ENCODE measurements around the gene PPP1R9A.
"Not testable (repeated sequence)": the region's sequence is repeated elsewhere in the genome, so short reads cannot be mapped to it uniquely, and the experiment has no call there.

Gene PPP1R9A

GRCh38 chr7:94975336-94975735 is 67.9 kb downstream of the PPP1R9A start:
- no peak for DNase-seq (ENCODE audit: low spot score)

- no peak for DNase-seq (ENCODE audit: low spot score)
Observed at GRCh38 chr7:94980418-94981142, 73.2 kb downstream of the PPP1R9A start.

- DNase-seq (ENCODE audit: low spot score): no peak
Observed at GRCh38 chr7:94995921-94996320, 88.5 kb downstream of the PPP1R9A start.

GRCh38 chr7:94996369-94996768 is 89.0 kb downstream of the PPP1R9A start:
- DNase-seq (ENCODE audit: low spot score): no peak

DNA sequence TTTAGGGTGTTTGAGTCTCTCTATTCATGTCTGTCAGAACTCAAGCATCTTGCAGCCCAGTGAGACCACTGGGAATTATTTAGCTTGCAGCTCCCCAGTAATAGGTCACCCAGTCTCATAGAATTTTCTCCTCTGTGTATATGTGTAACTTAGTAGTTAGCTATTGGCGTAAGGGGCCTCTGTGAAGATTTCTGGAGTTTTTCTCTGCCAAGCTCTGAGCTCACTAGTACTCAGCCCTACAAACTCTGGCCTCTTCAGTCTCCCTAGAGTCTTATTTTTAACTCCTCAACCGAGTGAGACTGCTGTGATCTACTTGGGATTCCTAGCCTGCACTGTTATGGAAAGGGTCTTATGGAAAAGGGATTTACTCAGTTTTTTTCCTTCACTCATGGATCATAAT is 90.2 kb downstream of the PPP1R9A start:
- DNase-seq (ENCODE audit: low spot score): no peak

GRCh38 chr7:94998266-94999068 is 91.1 kb downstream of the PPP1R9A start:
- no peak for DNase-seq (ENCODE audit: low spot score)

GRCh38 chr7:94999069-94999351 is 91.6 kb downstream of the PPP1R9A start:
- no peak for DNase-seq (ENCODE audit: low spot score)

DNA sequence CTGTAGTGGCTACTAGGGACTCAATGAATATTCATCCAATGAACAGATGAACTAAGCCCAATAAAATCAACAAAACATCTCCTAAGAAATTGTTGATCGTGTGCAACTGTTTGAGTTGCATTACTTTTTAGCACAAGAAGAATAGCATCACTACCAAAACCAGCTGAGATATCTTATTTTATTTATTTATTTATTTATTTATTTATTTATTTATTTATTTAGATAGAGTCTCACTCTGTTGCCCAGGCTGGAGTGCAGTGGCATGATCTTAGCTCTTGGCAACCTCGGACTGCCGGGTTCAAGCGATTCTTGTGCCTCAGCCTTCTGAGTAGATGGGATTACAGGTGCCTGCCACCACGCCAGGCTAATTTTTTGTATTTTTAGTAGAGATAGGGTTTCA is 92.2 kb downstream of the PPP1R9A start:
- not testable (repeated sequence) for DNase-seq (ENCODE audit: low spot score)

GRCh38 chr7:95001258-95001657 is 93.9 kb downstream of the PPP1R9A start:
- DNase-seq (ENCODE audit: low spot score): no peak

- no peak for DNase-seq (ENCODE audit: low spot score)
Observed at GRCh38 chr7:95001815-95002561, 94.6 kb downstream of the PPP1R9A start.

DNA sequence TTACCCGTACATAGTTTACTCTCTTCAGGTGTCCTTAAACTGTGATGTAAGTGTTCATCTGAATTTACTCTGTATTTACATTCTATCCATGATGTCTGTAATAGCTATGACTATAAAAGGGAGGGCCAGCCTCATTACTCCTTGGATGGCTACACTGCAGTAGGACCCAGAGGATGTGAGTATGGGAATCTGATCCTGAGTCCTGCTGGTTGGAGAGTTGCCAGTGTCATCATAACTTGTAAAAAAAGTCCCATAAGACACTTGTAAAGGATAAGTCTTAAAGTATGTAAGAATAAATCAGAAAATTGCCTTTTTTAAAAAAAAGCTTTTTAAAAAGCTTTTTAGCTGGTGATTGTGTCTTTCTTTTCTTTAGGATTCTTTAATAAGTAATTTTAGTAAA is 95.4 kb downstream of the PPP1R9A start:
- DNase-seq (ENCODE audit: low spot score): no peak

- no peak for DNase-seq (ENCODE audit: low spot score)
Observed at GRCh38 chr7:95004618-95005247, 97.3 kb downstream of the PPP1R9A start.

DNA sequence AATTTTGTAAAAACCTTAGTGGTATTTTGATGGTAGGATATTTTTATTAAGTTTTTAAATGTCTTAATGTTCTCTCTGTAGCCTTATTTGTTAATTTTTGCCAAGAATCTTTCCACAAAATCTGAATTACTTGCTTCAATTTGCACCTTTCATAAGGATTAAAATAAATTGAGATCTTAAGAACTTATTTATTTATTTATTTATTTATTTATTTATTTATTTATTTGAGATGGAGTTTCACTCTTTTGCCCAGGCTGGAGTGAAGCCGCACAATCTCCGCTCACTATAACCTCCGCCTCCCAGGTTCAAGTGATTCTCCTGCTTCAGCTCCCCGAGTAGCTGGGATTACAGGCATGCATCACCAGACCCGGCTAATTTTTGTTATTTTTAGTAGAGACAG is 98.6 kb downstream of the PPP1R9A start:
- no peak for DNase-seq (ENCODE audit: low spot score)

- DNase-seq (ENCODE audit: low spot score): not testable (repeated sequence)
Observed at GRCh38 chr7:95008773-95009172, 101.4 kb downstream of the PPP1R9A start.

DNA sequence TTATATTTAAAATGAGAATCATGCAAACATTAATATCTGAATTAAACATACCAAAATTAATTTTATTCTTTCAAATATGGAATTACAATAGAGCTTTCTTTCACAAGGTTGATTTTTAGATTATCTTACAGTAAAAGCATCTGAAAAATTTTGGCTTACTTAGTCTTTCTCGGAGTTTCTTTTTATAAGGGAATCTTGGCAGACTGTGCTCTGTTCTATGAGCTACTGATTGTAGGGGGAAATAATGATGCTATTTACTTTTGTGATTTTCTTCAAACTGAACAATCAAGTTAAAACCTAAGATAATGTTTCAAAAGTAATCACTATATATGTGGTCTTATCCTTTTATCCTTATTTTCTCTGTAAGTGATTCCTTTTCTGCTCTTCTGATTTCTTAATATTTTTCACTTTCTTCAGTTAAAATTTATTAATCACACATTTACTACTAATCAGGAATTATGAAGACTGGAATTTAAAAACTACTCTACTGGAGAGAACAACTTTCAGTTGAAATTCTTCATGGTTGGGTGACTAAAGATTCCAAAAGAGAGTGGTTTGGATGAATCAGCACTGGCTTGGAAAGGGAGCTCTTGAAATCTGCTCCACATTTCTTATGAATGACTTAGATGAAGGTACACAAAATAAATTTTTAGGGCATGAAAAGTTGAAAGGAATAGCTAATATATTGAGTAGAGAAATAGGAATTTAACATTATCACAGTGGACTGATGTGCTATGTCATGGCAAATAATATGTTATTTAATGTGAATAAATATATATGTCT is 103.9 kb downstream of the PPP1R9A start:
- no peak for DNase-seq (ENCODE audit: low spot score)

GRCh38 chr7:95011995-95012394 is 104.6 kb downstream of the PPP1R9A start:
- DNase-seq (ENCODE audit: low spot score): no peak

DNA sequence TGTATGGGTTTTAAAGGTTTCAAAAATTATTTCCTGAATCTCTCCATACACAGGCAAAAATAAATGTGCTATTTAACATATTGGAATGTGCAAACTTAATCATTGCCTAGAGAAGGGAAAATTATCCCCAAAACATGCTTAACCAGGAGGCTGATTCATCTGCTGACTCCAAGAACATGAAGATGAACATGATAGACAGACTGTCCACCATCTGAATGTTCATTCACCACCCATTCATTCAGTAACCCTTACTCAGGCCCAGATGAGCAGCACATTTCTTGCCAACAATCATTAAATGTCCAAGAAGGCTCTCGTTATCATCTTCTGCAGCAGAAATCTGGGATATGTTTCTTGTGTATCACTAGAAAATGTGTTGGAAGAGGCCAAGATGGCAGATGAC is 110.6 kb downstream of the PPP1R9A start:
- no peak for DNase-seq (ENCODE audit: low spot score)

- no peak for DNase-seq (ENCODE audit: low spot score)
Observed at GRCh38 chr7:95026018-95026417, 118.6 kb downstream of the PPP1R9A start.

DNA sequence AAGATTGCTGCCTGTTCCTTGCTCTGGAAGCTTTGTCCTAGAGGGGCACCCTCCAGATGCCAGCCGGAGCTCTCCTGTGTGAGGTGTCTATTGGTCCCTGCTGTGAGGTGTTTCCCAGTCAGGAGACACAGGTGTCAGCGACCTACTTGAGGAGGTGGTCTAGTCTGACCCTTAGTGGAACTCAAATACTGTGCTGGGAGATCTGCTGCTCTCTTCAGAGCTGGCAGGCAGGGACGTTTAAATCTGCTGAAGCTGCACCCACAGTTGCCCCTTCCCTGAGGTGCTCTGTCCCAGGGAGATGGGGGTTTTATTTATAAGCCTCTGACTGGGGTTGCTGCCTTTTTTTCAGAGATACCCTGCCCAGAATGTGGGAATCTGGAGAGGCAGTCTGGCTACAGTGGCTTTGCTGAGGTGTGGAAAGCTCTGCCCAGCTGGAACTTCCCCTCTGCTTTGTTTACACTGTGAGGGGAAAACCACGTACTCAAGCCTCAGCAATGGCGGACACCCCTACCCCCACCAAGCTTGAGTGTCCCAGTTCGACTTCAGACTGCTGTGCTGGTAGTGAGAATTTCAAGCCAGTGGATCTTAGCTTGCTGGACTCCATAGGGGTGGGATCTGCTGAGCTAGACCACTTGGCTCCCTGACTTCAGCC is 119.2 kb downstream of the PPP1R9A start:
- DNase-seq (ENCODE audit: low spot score): no peak

DNA sequence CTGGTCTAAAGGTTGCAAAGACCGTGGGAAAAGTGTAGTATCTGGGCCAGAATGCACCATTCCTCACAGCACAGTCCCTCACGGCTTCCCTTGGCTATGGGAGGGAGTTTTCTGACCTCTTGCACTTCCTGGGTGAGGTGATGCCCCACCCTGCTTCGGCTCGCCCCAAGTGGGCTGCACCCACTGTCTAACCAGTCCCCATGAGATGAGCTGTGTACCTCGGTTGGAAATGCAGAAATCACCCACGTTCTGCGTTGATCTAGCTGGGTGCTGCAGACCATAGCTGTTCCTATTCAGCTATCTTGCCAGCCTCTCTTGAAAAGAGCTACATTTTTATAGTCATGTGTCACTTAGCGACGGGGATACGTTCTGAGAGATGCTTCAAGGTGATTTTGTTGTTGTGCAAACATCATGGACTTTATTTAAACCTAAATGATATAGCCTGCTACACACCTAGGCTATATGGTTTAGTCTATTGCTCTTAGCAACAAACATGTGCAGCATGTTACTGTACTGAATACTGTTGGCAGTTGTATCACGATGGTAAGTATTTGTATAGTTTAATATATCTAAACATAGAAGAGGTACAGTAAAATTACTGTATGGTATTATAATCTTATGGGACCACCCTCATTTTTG is 120.0 kb downstream of the PPP1R9A start:
- no peak for DNase-seq (ENCODE audit: low spot score)

GRCh38 chr7:95028683-95029082 is 121.3 kb downstream of the PPP1R9A start:
- DNase-seq (ENCODE audit: low spot score): no peak
